NT2/D1 (cell line): ENCODE measurements around the gene HAUS6.
"Not testable (repeated sequence)": the region's sequence is repeated elsewhere in the genome, so short reads cannot be mapped to it uniquely, and the experiment has no call there.

Experiments
- DNase-seq: peaks from one replicate; pipeline ENCODE4 v3.0.0-alpha.2; 2011; ENCODE audit warnings: low read depth, low spot score
- H3K27me3 ChIP-seq: 2 replicates; pipeline ENCODE4 v1.6.0; 2011; ENCODE audit warnings: mild to moderate bottlenecking; ENCODE audit not compliant: insufficient read length, insufficient read depth
- H3K36me3 ChIP-seq: 2 replicates; pipeline ENCODE4 v1.6.1; 2011; ENCODE audit warnings: mild to moderate bottlenecking, low read length, mixed read lengths; ENCODE audit not compliant: insufficient read depth, insufficient read length
- H3K4me1 ChIP-seq: 2 replicates; pipeline ENCODE4 v1.5.1; 2011; ENCODE audit not compliant: insufficient read depth, insufficient read length
- H3K4me3 ChIP-seq: 2 replicates; pipeline ENCODE4 v1.5.1; 2011; ENCODE audit warnings: low read depth; ENCODE audit not compliant: insufficient read length
- H3K9ac ChIP-seq: 2 replicates; pipeline ENCODE4 v1.6.0; 2011; ENCODE audit warnings: low read depth; ENCODE audit not compliant: insufficient read length
- H3K9me3 ChIP-seq: 2 replicates; pipeline ENCODE4 v1.5.1; 2011; ENCODE audit warnings: mild to moderate bottlenecking, low read length; ENCODE audit not compliant: insufficient read depth
- SUZ12 ChIP-seq: IDR thresholded peaks from 2 replicates; pipeline ENCODE4 v1.6.1; 2011; ENCODE audit not compliant: insufficient read length, insufficient read depth; ENCODE audit errors: extremely low read depth
- YY1 ChIP-seq: IDR thresholded peaks from 2 replicates; pipeline ENCODE4 v1.6.1; 2011; ENCODE audit not compliant: insufficient read length, insufficient read depth
- ZNF274 ChIP-seq: IDR thresholded peaks from 2 replicates; pipeline ENCODE4 v1.6.1; 2011; ENCODE audit warnings: mild to moderate bottlenecking, low read depth, low read length

HAUS6 gene

DNA sequence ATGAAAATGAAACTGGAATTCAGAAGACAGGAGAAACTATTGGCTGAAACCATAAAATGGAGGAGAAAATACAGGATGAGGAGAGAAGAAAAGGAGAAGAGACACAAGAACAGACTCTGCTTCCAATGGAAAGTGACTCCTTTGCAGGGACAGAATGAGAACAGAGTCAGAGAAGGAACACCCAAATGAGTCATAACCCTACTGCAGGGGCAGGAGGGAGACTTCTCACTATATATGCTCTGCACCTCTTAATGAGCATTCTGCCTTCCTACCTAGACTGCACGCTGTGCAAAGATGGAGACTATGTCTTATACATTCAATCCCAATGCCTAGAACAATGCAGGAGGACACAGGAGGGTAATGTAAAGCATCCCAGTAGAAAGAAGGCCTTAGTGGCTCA lies 71.8 kb downstream of the HAUS6 start:
- Histone ChIP-seq H3K9ac (no peak overlapping the region), H3K27me3 (no peaks in the 10 kb centered on the region), H3K4me1 (no peaks in the 10 kb centered on the region), H3K4me3 (no peak overlapping the region), H3K36me3 (no peaks in the 10 kb centered on the region), H3K9me3 (peaks cover 4% of the 10 kb centered on the region; the same call in 1 of the 2 replicates)
- no peak for DNase-seq
- TF ChIP-seq SUZ12, result no peak
- TF ChIP-seq YY1, result no peak

DNA sequence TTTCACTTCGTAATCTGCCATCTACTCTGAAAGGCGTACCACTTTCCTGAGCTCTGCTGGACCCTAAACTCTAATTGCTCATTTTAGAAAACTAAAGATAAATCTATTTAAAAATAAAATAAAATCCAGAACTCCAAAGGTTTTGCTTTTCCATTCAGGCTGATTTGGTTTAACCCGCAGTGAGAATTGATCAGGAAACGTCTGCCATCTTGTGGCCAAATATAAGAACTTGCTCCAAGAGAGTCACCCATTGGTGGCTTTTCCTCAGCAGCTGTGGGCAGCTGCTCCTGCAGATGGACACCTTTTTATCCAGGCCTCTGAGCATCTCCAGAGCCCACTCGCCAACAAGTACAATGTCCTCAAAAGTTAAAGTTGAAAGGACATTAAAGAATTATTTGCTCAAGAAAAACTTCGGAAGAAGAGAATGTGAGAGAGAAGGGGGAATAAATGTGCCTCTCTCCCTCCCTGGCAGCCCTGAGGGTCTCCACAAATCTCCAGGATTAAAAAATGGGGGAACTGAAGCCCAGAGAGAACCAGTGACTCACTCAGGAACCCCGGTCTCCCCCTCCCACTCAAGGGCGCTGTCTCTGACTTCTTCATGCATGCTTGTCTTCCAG lies 73.8 kb downstream of the HAUS6 start:
- TF ChIP-seq ZNF274 (no peak), YY1 (no peak), SUZ12 (no peak)
- DNase-seq, result peak; percentile 68
- no peaks in the 10 kb centered on the region for H3K36me3 ChIP-seq
- no peak overlapping the region for H3K9ac ChIP-seq
- no peak overlapping the region for H3K4me3 ChIP-seq
- no peaks in the 10 kb centered on the region for H3K27me3 ChIP-seq
- H3K9me3 ChIP-seq, result no peaks in the 10 kb centered on the region
- H3K4me1 ChIP-seq, result no peaks in the 10 kb centered on the region

DNA sequence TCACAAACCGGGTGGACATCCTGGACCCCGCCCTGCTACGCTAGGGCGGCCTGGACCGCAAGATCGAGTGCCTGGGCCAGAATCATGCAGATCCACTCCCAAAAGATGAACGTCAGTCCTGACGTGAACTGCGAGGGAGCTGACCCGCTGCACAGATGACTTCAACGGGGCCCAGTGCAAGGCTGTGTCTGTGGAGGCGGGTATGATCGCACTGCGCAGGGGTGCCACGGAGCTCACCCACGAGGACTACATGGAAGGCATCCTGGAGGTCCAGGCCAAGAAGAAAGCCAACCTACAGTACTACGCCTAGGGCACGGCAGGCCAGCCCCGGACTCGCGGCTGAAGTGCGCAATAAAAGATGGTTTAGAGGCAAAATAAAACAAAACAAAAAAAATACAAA lies 74.9 kb downstream of the HAUS6 start:
- no peaks in the 10 kb centered on the region for H3K27me3 ChIP-seq
- H3K9ac ChIP-seq, result no peak overlapping the region
- TF ChIP-seq ZNF274 (no peak), SUZ12 (no peak), YY1 (no peak)
- H3K4me3 ChIP-seq, result no peak overlapping the region
- H3K4me1 ChIP-seq, result no peaks in the 10 kb centered on the region
- no peaks in the 10 kb centered on the region for H3K9me3 ChIP-seq
- DNase-seq, result no peak
- no peaks in the 10 kb centered on the region for H3K36me3 ChIP-seq

- H3K27me3 ChIP-seq, result no peaks in the 10 kb centered on the region
- H3K36me3 ChIP-seq, result no peaks in the 10 kb centered on the region
- H3K9me3 ChIP-seq, result 0 out of 2 replicates have a peak, but pooled peaks cover 5% of the 10 kb centered on the region
- no peak overlapping the region for H3K4me3 ChIP-seq
- no peak for DNase-seq
- no peaks in the 10 kb centered on the region for H3K4me1 ChIP-seq
- TF ChIP-seq ZNF274, result no peak
- no peak for TF ChIP-seq YY1
- TF ChIP-seq SUZ12, result no peak
- H3K9ac ChIP-seq, result no peak overlapping the region
Observed at GRCh38 chr9:19026375-19026774, 76.3 kb downstream of the HAUS6 start.

DNA sequence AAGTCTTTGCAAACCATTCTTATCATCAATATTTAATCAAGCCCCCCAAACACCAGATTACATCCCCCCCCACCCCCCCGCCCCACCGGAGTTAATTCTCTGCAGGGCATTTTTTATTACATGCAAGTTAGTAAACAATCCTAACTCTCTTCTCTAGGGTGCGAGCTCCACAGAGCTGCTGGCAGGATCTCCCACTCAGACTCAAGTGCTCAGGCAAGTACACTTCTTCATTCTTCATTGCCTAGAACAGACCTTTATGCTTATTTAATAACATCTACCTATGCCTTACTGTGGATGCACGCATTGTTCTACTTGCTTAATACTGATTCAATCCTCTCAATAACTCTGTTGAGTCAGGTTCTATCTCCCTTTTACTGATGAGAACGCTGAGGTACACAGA lies 79.6 kb downstream of the HAUS6 start:
- no peaks in the 10 kb centered on the region for H3K36me3 ChIP-seq
- H3K9me3 ChIP-seq, result 0 out of 2 replicates have a peak, but pooled peaks cover 5% of the 10 kb centered on the region
- no peaks in the 10 kb centered on the region for H3K4me1 ChIP-seq
- no peak overlapping the region for H3K9ac ChIP-seq
- TF ChIP-seq YY1, result no peak
- no peak for DNase-seq
- no peaks in the 10 kb centered on the region for H3K27me3 ChIP-seq
- no peak overlapping the region for H3K4me3 ChIP-seq

GRCh38 chr9:19022206-19022605 lies 80.5 kb downstream of the HAUS6 start:
- TF ChIP-seq YY1 (no peak), SUZ12 (no peak), ZNF274 (no peak)
- no peak for DNase-seq
- Histone ChIP-seq H3K4me3 (no peak overlapping the region), H3K9me3 (0 out of 2 replicates have a peak, but pooled peaks cover 5% of the 10 kb centered on the region), H3K27me3 (no peaks in the 10 kb centered on the region), H3K4me1 (no peaks in the 10 kb centered on the region), H3K36me3 (no peaks in the 10 kb centered on the region), H3K9ac (no peak overlapping the region)

DNA sequence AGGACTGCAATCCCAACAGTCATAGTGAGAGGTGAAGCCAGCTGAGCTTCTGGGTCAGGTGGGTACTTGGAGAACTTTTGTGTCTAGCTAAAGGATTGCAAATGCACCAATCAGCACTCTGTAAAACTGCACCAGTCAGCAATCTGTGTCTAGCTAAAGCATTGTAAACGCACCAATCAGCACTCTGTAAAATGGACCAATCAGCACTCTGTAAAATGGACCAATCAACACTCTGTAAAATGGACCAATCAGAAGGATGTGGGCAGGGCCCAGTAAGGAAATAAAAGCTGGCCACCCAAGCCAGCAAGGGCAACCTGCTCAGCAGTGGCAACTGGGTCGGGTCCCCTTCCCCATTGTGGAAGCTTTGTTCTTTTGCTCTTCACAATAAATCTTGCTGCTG lies 81.1 kb downstream of the HAUS6 start:
- not testable (repeated sequence) for H3K9me3 ChIP-seq, H3K4me1 ChIP-seq, H3K4me3 ChIP-seq, H3K36me3 ChIP-seq, DNase-seq, H3K27me3 ChIP-seq, H3K9ac ChIP-seq

- no peak overlapping the region for H3K9ac ChIP-seq
- no peak for TF ChIP-seq ZNF274
- no peak for TF ChIP-seq SUZ12
- no peak for TF ChIP-seq YY1
Observed at GRCh38 chr9:19020886-19021455, 81.7 kb downstream of the HAUS6 start.

More at GRCh38 chr9:19020886-19021455, 81.7 kb downstream of the HAUS6 start:
- Histone ChIP-seq H3K36me3 (no peaks in the 10 kb centered on the region), H3K4me3 (no peak overlapping the region), H3K27me3 (no peaks in the 10 kb centered on the region), H3K4me1 (no peaks in the 10 kb centered on the region), H3K9me3 (0 out of 2 replicates have a peak, but pooled peaks cover 5% of the 10 kb centered on the region)
- DNase-seq, result no peak
